H9 (cell line): ENCODE data around the gene SIKE1. TPM values are rescaled to one million over a fixed set of nuclear protein-coding genes. Genes with fewer than 3 reads are reported as not detected.

Source experiments
- DNase-seq: peaks from one replicate; pipeline ENCODE4 v3.0.0-alpha.2; 2017
- H2AFZ ChIP-seq: one replicate; pipeline ENCODE4 v1.6.1; 2013; ENCODE audit warnings: mild to moderate bottlenecking, low read length, control low read depth, moderate library complexity
- H2AK5ac ChIP-seq: 2 replicates; pipeline ENCODE4 v1.6.1; 2013; ENCODE audit warnings: low read length, control low read depth, mixed read lengths; ENCODE audit not compliant: insufficient read length
- H2BK120ac ChIP-seq: one replicate; pipeline ENCODE4 v1.6.1; 2013; ENCODE audit warnings: low read depth, mild to moderate bottlenecking, low read length, control low read depth, inconsistent platforms; ENCODE audit not compliant: poor library complexity, severe bottlenecking
- H2BK12ac ChIP-seq: 2 replicates; pipeline ENCODE4 v1.6.1; 2013; ENCODE audit warnings: low read length, control low read depth, mixed read lengths, low read depth; ENCODE audit not compliant: insufficient read length
- H2BK15ac ChIP-seq: 2 replicates; pipeline ENCODE4 v1.6.1; 2013; ENCODE audit warnings: low read depth, low read length, control low read depth
- H2BK20ac ChIP-seq: one replicate; pipeline ENCODE4 v1.6.1; 2013; ENCODE audit warnings: low read depth, mild to moderate bottlenecking, low read length, control low read depth, inconsistent platforms; ENCODE audit not compliant: poor library complexity, severe bottlenecking
- H2BK5ac ChIP-seq: 2 replicates; pipeline ENCODE4 v1.6.1; 2013; ENCODE audit warnings: low read length, control low read depth, mixed read lengths; ENCODE audit not compliant: insufficient read length
- H3K14ac ChIP-seq: 2 replicates; pipeline ENCODE4 v1.6.1; 2013; ENCODE audit warnings: low read length, control low read depth; ENCODE audit not compliant: insufficient read depth
- H3K18ac ChIP-seq: 2 replicates; pipeline ENCODE4 v1.6.1; 2013; ENCODE audit warnings: low read depth, mild to moderate bottlenecking, mixed read lengths, low read length, control low read depth; ENCODE audit not compliant: insufficient read length
- H3K23ac ChIP-seq: 2 replicates; pipeline ENCODE4 v1.6.1; 2013; ENCODE audit warnings: low read length, control low read depth, mixed read lengths, low read depth; ENCODE audit not compliant: insufficient read length
- H3K23me2 ChIP-seq: 2 replicates; pipeline ENCODE4 v1.6.1; 2013; ENCODE audit warnings: low read depth, mild to moderate bottlenecking, mixed read lengths, low read length, control low read depth; ENCODE audit not compliant: insufficient read length, poor library complexity, severe bottlenecking
- H3K27ac ChIP-seq: 2 replicates; pipeline ENCODE4 v1.5.1; 2013; ENCODE audit warnings: low read length, control low read depth, mixed read lengths, low read depth; ENCODE audit not compliant: insufficient read length
- H3K27me3 ChIP-seq: 2 replicates; pipeline ENCODE4 v1.6.1; 2013; ENCODE audit warnings: low read length, control low read depth, inconsistent platforms; ENCODE audit not compliant: insufficient read depth
- H3K4ac ChIP-seq: 2 replicates; pipeline ENCODE4 v1.6.1; 2013; ENCODE audit warnings: low read depth, mild to moderate bottlenecking, control low read depth, inconsistent platforms, low read length, moderate library complexity
- H3K4me1 ChIP-seq: 2 replicates; pipeline ENCODE4 v1.6.1; 2013; ENCODE audit warnings: low read length, control low read depth, inconsistent platforms; ENCODE audit not compliant: insufficient read depth
- H3K4me2 ChIP-seq: 2 replicates; pipeline ENCODE4 v1.6.1; 2013; ENCODE audit warnings: low read length, control low read depth, mixed read lengths; ENCODE audit not compliant: insufficient read length, insufficient read depth
- H3K56ac ChIP-seq: 2 replicates; pipeline ENCODE4 v1.6.1; 2013; ENCODE audit warnings: low read depth, mild to moderate bottlenecking, mixed read lengths, low read length, control low read depth; ENCODE audit not compliant: insufficient read length
- H3K79me1 ChIP-seq: 2 replicates; pipeline ENCODE4 v1.6.1; 2013; ENCODE audit warnings: low read depth, mild to moderate bottlenecking, moderate library complexity, low read length, control low read depth, inconsistent platforms; ENCODE audit not compliant: insufficient read depth, poor library complexity, severe bottlenecking
- H3K79me2 ChIP-seq: 2 replicates; pipeline ENCODE4 v1.6.1; 2013; ENCODE audit warnings: low read length, control low read depth, inconsistent platforms; ENCODE audit not compliant: insufficient read depth
- H3K9ac ChIP-seq: 2 replicates; pipeline ENCODE4 v1.6.1; 2013; ENCODE audit warnings: low read length, control low read depth, mixed read lengths; ENCODE audit not compliant: insufficient read length; ENCODE audit errors: extremely low read depth
- H3K9me3 ChIP-seq: one replicate; pipeline ENCODE4 v1.6.1; 2013; ENCODE audit warnings: low read depth, low read length, inconsistent platforms; ENCODE audit not compliant: control insufficient read depth
- H3T11ph ChIP-seq: one replicate; pipeline ENCODE4 v1.6.1; 2013; ENCODE audit warnings: mild to moderate bottlenecking, low read length, control low read depth, inconsistent platforms
- H4K20me1 ChIP-seq: one replicate; pipeline ENCODE4 v1.6.1; 2013; ENCODE audit not compliant: control insufficient read depth, insufficient read length, insufficient read depth
- H4K5ac ChIP-seq: 2 replicates; pipeline ENCODE4 v1.6.1; 2013; ENCODE audit warnings: low read depth, mild to moderate bottlenecking, mixed read lengths, low read length, control low read depth; ENCODE audit not compliant: insufficient read length
- H4K8ac ChIP-seq: replicated peaks from 2 replicates; pipeline ENCODE4 v1.6.1; 2013; ENCODE audit warnings: low read length, control low read depth, mixed read lengths, low read depth; ENCODE audit not compliant: insufficient read length
- H4K91ac ChIP-seq: 2 replicates; pipeline ENCODE4 v1.6.1; 2013; ENCODE audit warnings: low read depth, mild to moderate bottlenecking, moderate library complexity, mixed read lengths, low read length, control low read depth; ENCODE audit not compliant: insufficient read length
- H3K27ac Mint-ChIP-seq, 3 experiments: 2 replicates in 2 of 3; 3 replicates in 1 of 3; pipeline ENCODE4 v1.8.0; 2020 to 2021; ENCODE audit warnings: mixed read lengths in 3 of 3, mild to moderate bottlenecking in 1 of 3, moderate library complexity in 1 of 3
- H3K27me3 Mint-ChIP-seq: 2 replicates; pipeline ENCODE4 v1.8.0; 2021; ENCODE audit warnings: low read depth, mild to moderate bottlenecking, moderate library complexity, mixed read lengths
- H3K36me3 Mint-ChIP-seq, 3 experiments: 2 replicates in 2 of 3; 3 replicates in 1 of 3; pipeline ENCODE4 v1.8.0; 2020 to 2021; ENCODE audit warnings: low read depth in 3 of 3, mixed read lengths in 3 of 3; ENCODE audit not compliant: insufficient read depth in 1 of 3
- H3K4me1 Mint-ChIP-seq, 2 experiments: 2 replicates each; pipeline ENCODE4 v1.8.0; 2020; ENCODE audit warnings: mixed read lengths in 2 of 2
- H3K4me3 Mint-ChIP-seq, 2 experiments: 2 replicates in 1 of 2; 3 replicates in 1 of 2; pipeline ENCODE4 v1.8.0; 2020 to 2021; ENCODE audit warnings: mild to moderate bottlenecking in 2 of 2, mixed read lengths in 2 of 2, moderate library complexity in 1 of 2
- H3K9me3 Mint-ChIP-seq, 2 experiments: 2 replicates in 1 of 2; 3 replicates in 1 of 2; pipeline ENCODE4 v1.8.0; 2020; ENCODE audit warnings: mild to moderate bottlenecking in 2 of 2, mixed read lengths in 2 of 2, moderate library complexity in 1 of 2
- WGBS: extraction: QIAGEN DNeasy Blood & Tissue Kit; methylation state at CpG from one replicate; pipeline ENCODE4 v1.1.7; 2013; ENCODE audit warnings: missing lambda C conversion rate, low lambda C conversion rate, mixed read lengths; ENCODE audit not compliant: insufficient read length; ENCODE audit errors: extremely low coverage; 5-methylcytosine and 5-hydroxymethylcytosine counted together
- total RNA-seq: library from RNA; stranded (reverse); gene quantifications from 2 replicates; pipeline ENCODE4 v1.2.1, GENCODE V29; 2021
- TF ChIP-seq, protein P1 (sequence below): fragments of 200-600 bp; sonication (generic); conservative IDR thresholded peaks from 3 replicates; pipeline ENCODE4 v1.8.0; 2021; ENCODE audit warnings: antibody characterized with exemption, mild to moderate bottlenecking

The SIKE1 gene
- total RNA-seq, 1 experiment from 2014 or later, result 75.3 TPM

DNA sequence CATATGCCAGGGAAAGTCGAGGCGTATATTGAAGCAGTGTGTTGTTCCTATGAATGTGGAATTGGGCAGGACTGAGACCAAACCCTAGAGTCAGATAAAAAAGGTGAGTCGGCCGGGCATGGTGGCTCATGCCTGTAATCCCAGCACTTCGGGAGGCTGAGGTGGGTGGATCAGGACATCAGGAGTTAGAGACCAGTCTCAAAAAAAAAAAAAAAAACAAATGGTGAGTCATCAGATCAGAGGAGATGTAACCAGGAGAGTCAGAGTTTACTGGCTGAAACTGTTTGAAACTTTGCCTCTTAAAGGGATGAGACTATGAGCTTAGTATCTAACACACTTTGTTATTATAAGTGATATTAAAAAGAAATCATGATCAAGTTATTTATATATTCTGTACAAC is 47.8 kb upstream of the SIKE1 start:
- no peaks in the 10 kb centered on the region for H3K9me3 ChIP-seq
- H2BK15ac ChIP-seq, result no peak overlapping the region
- TF ChIP-seq, protein P1, sequence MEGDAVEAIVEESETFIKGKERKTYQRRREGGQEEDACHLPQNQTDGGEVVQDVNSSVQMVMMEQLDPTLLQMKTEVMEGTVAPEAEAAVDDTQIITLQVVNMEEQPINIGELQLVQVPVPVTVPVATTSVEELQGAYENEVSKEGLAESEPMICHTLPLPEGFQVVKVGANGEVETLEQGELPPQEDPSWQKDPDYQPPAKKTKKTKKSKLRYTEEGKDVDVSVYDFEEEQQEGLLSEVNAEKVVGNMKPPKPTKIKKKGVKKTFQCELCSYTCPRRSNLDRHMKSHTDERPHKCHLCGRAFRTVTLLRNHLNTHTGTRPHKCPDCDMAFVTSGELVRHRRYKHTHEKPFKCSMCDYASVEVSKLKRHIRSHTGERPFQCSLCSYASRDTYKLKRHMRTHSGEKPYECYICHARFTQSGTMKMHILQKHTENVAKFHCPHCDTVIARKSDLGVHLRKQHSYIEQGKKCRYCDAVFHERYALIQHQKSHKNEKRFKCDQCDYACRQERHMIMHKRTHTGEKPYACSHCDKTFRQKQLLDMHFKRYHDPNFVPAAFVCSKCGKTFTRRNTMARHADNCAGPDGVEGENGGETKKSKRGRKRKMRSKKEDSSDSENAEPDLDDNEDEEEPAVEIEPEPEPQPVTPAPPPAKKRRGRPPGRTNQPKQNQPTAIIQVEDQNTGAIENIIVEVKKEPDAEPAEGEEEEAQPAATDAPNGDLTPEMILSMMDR, result no peak
- H3K18ac ChIP-seq, result no peak overlapping the region
- H3K4me2 ChIP-seq, result no peak overlapping the region
- no peak overlapping the region for H2BK5ac ChIP-seq
- H3K56ac ChIP-seq, result no peak overlapping the region
- H3K4ac ChIP-seq, result no peak overlapping the region
- H2AK5ac ChIP-seq, result no peak overlapping the region
- no peaks in the 10 kb centered on the region for H3K79me2 ChIP-seq
- H2BK12ac ChIP-seq, result no peak overlapping the region
- H3K23me2 ChIP-seq, result no peaks in the 10 kb centered on the region
- no peaks in the 10 kb centered on the region; the same call in 1 of the 2 replicates for H3K4me1 ChIP-seq
- no CpG with 5 or more reads among the region's 5 CpGs for WGBS
- H3K23ac ChIP-seq, result no peak overlapping the region
- no peak for DNase-seq
- H4K20me1 ChIP-seq, result no peaks in the 10 kb centered on the region
- Mint-ChIP-seq H3K27ac (no peak overlapping the region), H3K27me3 (peaks cover 3% of the 10 kb centered on the region), H3K36me3 (peaks cover 6 to 12% (median 8%) of the 10 kb centered on the region in 3 experiments; a peak in 6 of 7 replicates), H3K9me3 (peaks cover 19 to 29% of the 10 kb centered on the region in 2 experiments), H3K4me1 (peaks cover 8% of the 10 kb centered on the region in 2 experiments), H3K4me3 (no peak overlapping the region)
- H4K5ac ChIP-seq, result no peak overlapping the region
- H2AFZ ChIP-seq, result no peak overlapping the region
- H3K9ac ChIP-seq, result no peak overlapping the region
- no peak overlapping the region for H2BK120ac ChIP-seq
- H3K14ac ChIP-seq, result no peak overlapping the region
- no peak overlapping the region for H4K91ac ChIP-seq
- H3K27ac ChIP-seq, result no peak overlapping the region
- no peaks in the 10 kb centered on the region for H3K27me3 ChIP-seq
- no peak overlapping the region for H2BK20ac ChIP-seq
- no peak overlapping the region for H4K8ac ChIP-seq
- no peak overlapping the region for H3T11ph ChIP-seq
- H3K79me1 ChIP-seq, result no peaks in the 10 kb centered on the region
